ENCODE measurements around the gene ZNF57. TPM values are rescaled to one million over a fixed set of nuclear protein-coding genes. Genes with fewer than 3 reads are reported as not detected.

ZNF57 gene
- total and polyA plus RNA-seq, 2 of the 13 experiments (the other 11 are each of a cell fraction or from before 2014, with no cell fraction given), result 6.6 to 17.5 TPM

GRCh38 chr19:2944775-2945574, 44.2 kb downstream of the ZNF57 start, which contains the start of gene ZNF77 (continued):
- no peak for TF ChIP-seq KIAA2018 (CRISPR knock-in tag; IDR thresholded peaks at IDR 0.05; ENCODE audit: borderline replicate concordance)
- TF ChIP-seq KDM2A (CRISPR knock-in tag; IDR thresholded peaks at IDR 0.05; ENCODE audit: borderline replicate concordance, low read depth), result peak; percentile 98
- peak; percentile 55; the same call in 1 of the 2 replicates for TF ChIP-seq ZMYM3 (CRISPR knock-in tag; IDR thresholded peaks at IDR 0.05)
- TF ChIP-seq DNMT3B (CRISPR knock-in tag; conservative IDR thresholded peaks at IDR 0.05), result no peak
- TF ChIP-seq ATF2 (CRISPR knock-in tag; IDR thresholded peaks at IDR 0.05), result peak; percentile 76; the same call in 1 of the 2 replicates
- TF ChIP-seq TBL1XR1 (IDR thresholded peaks at IDR 0.05; ENCODE audit: borderline replicate concordance, low read length, partially characterized antibody), result peak; percentile 3
- TF ChIP-seq ZNF143 (CRISPR knock-in tag; IDR thresholded peaks at IDR 0.05), result no peak
- TF ChIP-seq ASH2L (IDR thresholded peaks at IDR 0.05; ENCODE audit: insufficient read length, low read depth, low read length), result peak; percentile 47
- TF ChIP-seq SNAPC2 (CRISPR knock-in tag; IDR thresholded peaks at IDR 0.05), result no peak
- TF ChIP-seq LRRFIP1 (CRISPR knock-in tag; conservative IDR thresholded peaks at IDR 0.05), result no peak
- no peak for TF ChIP-seq ZNF597 (CRISPR knock-in tag; IDR thresholded peaks at IDR 0.05)
- TF ChIP-seq NFE2L1 (CRISPR knock-in tag; IDR thresholded peaks at IDR 0.05; ENCODE audit: borderline replicate concordance), result no peak
- no peak for TF ChIP-seq ZFYVE20 (CRISPR knock-in tag; IDR thresholded peaks at IDR 0.05; ENCODE audit: borderline replicate concordance, low read depth)
- TF ChIP-seq HNF4G (IDR thresholded peaks at IDR 0.05; ENCODE audit: borderline replicate concordance, low read depth, low read length), result no peak
- TF ChIP-seq HNF4G (CRISPR knock-in tag; IDR thresholded peaks at IDR 0.05; ENCODE audit: borderline replicate concordance, low read depth), result no peak
